ENCODE data around the gene DDX31. TPM values are rescaled to one million over a fixed set of nuclear protein-coding genes. Genes with fewer than 3 reads are reported as not detected.

The DDX31 gene
- 9.9 and 11.7 TPM in 2 replicates for total RNA-seq

GRCh38 chr9:132669698-132670456 lies at the start of gene DDX31:
Gene DDX31, minus strand, starts transcription at chr9:132669983. Its CDS starts 49 bp downstream, at chr9:132669934.

GRCh38 chr9:132670457-132671391 lies 941 bp upstream of the DDX31 start, which contains the start of gene GTF3C4:
Gene GTF3C4, plus strand, starts transcription at chr9:132670464. Its CDS starts 135 bp downstream, at chr9:132670599.

DNA sequence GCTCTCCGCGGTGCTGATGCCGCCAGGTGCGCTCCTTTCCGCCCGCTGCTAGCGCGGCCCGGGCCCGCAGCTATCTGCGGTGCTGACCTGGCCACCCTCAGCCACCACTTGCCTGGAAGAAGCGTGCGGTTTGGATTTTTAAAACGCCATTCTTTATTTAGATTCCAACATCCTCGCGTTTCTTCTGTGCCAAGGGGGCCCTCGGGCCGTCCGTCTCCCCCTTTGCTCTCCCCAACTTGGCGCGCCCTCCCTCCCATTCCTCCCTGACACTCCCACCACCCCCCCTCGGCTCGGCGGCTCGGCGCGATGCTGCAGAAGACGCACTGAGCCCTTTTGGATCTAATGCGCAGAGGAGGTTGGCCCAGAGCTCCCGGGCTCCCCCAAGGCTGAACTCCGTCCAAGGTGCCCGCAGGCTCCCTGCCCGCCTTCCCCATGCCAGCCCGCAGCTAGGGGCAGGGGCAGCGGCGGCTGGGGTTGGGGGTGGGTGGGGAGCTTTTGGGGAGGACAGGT lies 87.5 kb downstream of the DDX31 start, which contains the start of gene BARHL1:
Gene BARHL1 (plus strand): TSS at position 331 of the 510 bp plus-strand sequence. CDS start 192 bp downstream, outside the sequence.

Other genes starting within 250 kb of the DDX31 start
- gene BARHL1, start 87.4 kb downstream of the DDX31 start, total RNA-seq, result not detected in 2 replicates
- gene GTF3C4, start 481 bp upstream of the DDX31 start, total RNA-seq, result 10.9 TPM in 2 replicates
- 0.07 and 0.15 TPM in 2 replicates for gene AK8, start 208.3 kb upstream of the DDX31 start, total RNA-seq
- gene SPACA9, start 208.9 kb upstream of the DDX31 start, total RNA-seq, result 1.4 and 1.5 TPM in 2 replicates

Measured in mammary microvascular endothelial cell (primary cell).